ENCODE measurements around the gene CCL25.
"Not testable (repeated sequence)": the region's sequence is repeated elsewhere in the genome, so short reads cannot be mapped to it uniquely, and the experiment has no call there.

CCL25 gene

GRCh38 chr19:8052464-8052859 is at the start of gene CCL25:
TSS of gene CCL25 (plus strand) at chr19:8052760. CDS start at chr19:8053050, 290 bp downstream.
- DNase-seq (ENCODE audit: low spot score), result no peak

DNA sequence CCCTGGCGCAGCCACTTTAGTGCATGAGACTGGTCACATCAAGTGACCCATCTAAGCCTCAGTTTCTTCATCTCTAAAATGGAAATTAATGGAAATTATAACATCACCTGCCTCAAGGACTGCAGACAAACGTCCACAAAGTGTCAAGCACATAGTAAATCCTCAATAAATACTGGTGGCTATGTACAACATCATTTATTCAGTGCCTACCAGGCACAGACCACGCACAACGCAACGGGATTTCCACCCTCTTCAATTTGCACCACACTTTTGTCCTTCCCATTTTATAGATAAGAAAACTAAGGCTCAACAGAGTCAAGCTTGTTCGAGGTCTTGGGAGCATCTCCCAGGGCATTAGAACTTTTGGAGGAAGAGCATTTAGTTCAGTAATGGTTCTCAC is 48.6 kb upstream of the CCL25 start:
- no peak for DNase-seq (ENCODE audit: low spot score)

- DNase-seq (ENCODE audit: low spot score), result peak; percentile 21
Observed at GRCh38 chr19:8004723-8005513, 47.6 kb upstream of the CCL25 start.

- DNase-seq (ENCODE audit: low spot score), result peak; percentile 97
Observed at GRCh38 chr19:8005534-8006256, 46.9 kb upstream of the CCL25 start, which contains the start of gene ELAVL1. TSS of gene ELAVL1 (minus strand) at chr19:8005641. CDS start at chr19:7991815, 13,826 bp downstream.

DNA sequence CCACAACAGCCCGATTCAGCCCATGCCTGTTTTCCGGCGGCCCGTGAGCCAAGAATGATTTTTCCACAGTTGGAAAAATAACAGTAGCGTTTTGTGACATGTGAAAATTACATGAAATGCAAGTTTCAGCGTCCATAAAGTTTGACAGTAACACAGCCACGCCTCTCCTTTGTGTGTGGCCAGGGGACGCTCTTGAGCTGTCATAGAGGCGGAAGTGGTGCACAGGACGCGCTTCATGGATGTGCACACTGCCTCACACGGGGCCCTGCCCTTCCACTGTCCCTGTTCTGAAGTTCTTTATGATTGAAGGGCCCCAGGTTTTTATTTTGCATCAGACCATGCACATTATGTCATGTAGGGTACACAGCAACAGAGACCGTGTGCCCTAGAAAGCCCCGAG is 34.8 kb upstream of the CCL25 start:
- no peak for DNase-seq (ENCODE audit: low spot score)

DNA sequence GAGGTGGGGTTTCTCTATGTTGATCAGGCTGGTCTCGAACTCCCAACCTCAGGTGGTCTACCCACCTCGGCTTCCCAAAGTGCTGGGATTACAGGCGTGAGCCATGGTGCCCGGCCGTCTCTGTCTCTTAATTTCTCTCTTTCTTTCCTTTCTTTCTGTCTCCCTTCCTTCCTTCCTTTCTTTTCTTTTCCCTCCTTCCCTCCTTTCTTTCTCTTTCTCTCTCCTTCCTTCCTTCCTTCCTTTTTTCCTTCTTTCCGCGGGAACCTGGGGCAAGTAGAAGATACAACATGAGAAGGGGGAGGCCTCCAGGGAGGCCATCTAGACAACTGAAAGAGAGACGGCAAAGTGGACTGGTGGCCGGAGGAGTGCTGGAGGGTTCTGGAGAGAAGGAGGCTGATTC is 31.9 kb upstream of the CCL25 start:
- DNase-seq (ENCODE audit: low spot score), result no peak

DNA sequence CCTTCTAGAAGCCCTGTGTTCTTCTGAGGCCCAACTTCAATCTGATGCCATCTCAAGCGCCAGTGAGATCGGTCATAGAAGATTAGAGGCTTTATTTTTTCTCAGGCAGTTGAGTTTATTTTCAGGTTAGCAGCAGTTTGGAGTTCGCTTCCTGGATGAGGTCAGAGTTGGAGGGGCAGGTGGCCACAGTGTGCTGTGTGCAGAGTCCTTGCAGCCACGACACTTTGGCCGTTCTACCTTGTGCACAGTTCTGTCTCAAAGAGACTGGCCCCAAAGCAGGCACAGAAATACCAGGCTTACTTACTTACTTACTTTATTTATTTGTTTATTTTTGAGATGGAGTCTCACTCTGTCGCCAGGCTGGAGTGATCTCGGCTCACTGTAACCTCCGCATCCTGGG is 31.2 kb upstream of the CCL25 start:
- DNase-seq (ENCODE audit: low spot score), result no peak

DNA sequence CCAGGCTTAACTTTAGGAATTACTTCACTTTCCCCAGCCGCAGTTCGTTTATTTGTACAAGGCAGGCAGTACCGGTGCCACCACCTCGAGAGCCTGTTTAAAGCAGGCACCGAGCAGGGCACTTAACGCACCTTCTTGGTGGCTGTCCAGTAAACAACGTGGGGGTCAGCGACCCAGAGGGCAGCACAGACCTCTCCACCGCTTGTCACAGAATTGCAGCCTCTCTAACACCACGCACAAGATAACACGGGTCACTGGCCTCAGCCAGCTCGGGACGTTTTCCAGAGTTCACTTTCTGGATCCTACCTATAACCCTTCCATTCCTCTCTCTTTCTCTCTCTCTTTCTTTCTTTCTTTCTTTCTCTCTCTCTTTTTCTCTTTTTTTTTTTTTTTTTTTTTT is 30.3 kb upstream of the CCL25 start:
- no peak for DNase-seq (ENCODE audit: low spot score)

GRCh38 chr19:8023371-8023770 is 29.2 kb upstream of the CCL25 start:
- DNase-seq (ENCODE audit: low spot score), result no peak

DNA sequence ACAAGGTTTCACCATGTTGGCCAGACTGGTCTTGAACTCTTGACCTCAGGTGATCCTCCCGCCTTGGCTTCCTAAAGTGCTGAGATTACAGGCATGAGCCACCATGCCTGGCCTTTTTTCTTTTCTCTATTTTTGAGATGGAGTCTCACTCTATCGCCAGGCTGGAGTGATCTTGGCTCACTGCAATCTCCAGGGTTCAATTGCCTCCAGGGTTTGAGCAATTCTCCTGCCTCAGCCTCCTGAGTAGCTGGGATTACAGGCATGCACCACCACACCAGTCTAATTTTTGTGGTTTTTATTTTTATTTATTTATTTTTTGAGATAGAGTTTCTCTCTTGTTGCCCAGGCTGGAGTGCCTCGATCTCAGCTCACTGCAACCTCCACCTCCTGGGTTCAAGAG is 28.3 kb upstream of the CCL25 start:
- not testable (repeated sequence) for DNase-seq (ENCODE audit: low spot score)

GRCh38 chr19:8025316-8025715 is 27.2 kb upstream of the CCL25 start:
- DNase-seq (ENCODE audit: low spot score), result no peak

- no peak for DNase-seq (ENCODE audit: low spot score)
Observed at GRCh38 chr19:8028951-8029491, 23.5 kb upstream of the CCL25 start.

- no peak for DNase-seq (ENCODE audit: low spot score)
Observed at GRCh38 chr19:8030960-8031359, 21.6 kb upstream of the CCL25 start.

DNA sequence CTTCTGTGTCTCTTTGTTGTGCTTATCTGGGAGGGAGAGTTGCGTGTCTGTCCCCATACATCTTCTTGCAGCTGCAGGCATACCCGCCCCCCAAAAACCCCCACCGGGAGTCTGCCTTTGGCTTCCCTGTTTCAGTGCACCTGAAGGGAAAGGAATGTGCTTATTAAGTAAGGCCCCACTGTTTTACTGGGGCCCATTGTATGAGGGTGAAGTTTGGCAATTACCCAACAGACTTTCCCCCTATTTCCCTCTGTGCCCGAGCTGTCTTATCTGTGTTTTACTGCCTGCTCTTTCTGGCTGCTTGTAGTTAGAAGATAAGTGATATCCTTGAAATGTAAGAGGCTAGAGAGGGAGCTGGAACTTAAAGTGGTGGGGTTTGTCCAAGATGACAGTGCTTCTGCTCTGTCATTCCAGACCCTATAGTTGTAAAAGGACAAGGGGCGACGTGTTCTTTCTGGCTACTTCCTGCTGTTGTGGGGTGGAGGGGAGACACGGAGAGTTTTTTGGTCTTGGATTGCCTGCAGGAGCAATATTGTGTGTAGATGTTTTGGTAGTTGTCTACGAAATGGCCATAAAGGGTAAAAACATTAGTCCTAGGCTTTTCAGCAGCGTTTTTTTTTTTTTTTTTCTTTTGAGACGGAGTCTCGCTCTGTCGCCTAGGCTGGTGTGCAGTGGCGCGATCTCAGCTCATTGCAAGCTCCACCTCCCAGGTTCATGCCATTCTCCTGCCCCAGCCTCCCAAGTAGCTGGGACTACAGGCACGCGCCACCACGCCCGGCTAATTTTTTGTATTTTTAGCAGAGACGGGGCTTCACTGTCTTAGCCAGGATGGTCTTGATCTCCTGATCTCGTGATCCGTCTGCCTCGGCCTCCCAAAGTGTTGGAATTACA is 19.0 kb upstream of the CCL25 start:
- not testable (repeated sequence) for DNase-seq (ENCODE audit: low spot score)

DNA sequence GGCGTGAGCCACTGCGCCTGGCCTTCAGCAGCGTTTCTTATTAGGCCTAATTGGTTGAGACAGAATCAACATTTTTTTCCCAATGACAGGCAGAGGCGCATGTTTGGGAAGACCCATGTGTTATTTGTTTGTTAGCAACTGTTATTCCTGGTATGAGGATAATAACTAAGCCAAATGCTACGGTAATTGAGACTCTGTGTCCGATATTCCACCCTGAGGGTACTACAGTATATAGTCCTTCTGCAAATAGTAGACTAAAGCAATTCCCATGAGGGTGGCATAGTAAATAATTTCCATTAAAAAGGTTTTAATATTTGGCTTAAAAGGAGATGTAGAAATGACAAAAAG is 18.4 kb upstream of the CCL25 start:
- DNase-seq (ENCODE audit: low spot score), result no peak

GRCh38 chr19:8036434-8037099 is 16.0 kb upstream of the CCL25 start:
- no peak for DNase-seq (ENCODE audit: low spot score)

GRCh38 chr19:8038815-8039214 is 13.7 kb upstream of the CCL25 start:
- no peak for DNase-seq (ENCODE audit: low spot score)

- DNase-seq (ENCODE audit: low spot score), result no peak
Observed at GRCh38 chr19:8039231-8039630, 13.3 kb upstream of the CCL25 start.

GRCh38 chr19:8041531-8041931 is 11.0 kb upstream of the CCL25 start:
- DNase-seq (ENCODE audit: low spot score), result no peak

GRCh38 chr19:8042900-8043299 is 9.7 kb upstream of the CCL25 start:
- DNase-seq (ENCODE audit: low spot score), result no peak

DNA sequence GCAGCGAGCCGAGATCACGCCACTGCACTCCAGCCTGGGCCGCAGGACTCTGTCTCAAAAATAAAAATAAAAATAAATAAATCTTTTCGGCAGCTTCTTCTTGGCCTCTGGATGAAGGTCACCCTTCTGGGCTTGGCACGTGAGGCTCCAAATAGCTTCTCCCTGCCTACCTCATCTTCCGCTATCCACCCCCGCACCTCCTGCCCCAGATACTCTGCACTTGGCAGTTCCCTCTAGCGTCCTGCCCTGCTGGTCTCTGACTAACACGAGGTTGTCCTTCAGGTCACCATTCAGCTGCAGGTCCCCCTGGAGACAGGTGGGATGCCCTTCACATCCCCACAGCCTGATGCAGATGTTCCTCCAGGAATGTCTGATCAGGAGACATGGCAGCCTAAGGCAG is 8.5 kb upstream of the CCL25 start:
- DNase-seq (ENCODE audit: low spot score), result no peak
